GM12878 (cell line): Measurements from ENCODE around the gene IMPG2. TPM values are rescaled to one million over a fixed set of nuclear protein-coding genes. Genes with fewer than 3 reads are reported as not detected.

ENCODE experiments used
- BCLAF1 ChIP-seq: fragments of 450-650 bp; IDR thresholded peaks from 2 replicates; pipeline ENCODE4 v1.6.1; 2017; ENCODE audit warnings: antibody characterized with exemption, mild to moderate bottlenecking, moderate library complexity
- BRCA1 ChIP-seq: IDR thresholded peaks from 2 replicates; pipeline ENCODE4 v1.6.1; 2011; ENCODE audit warnings: low read depth, low read length, improper control_type of control experiment
- CBFB ChIP-seq: IDR thresholded peaks from 2 replicates; pipeline ENCODE4 v1.6.1; 2016; ENCODE audit warnings: antibody characterized with exemption, low read depth
- DPF2 ChIP-seq: fragments of 450-650 bp; IDR thresholded peaks from 2 replicates; pipeline ENCODE4 v1.6.1; 2017; ENCODE audit warnings: mild to moderate bottlenecking
- EGR1 ChIP-seq, 2 experiments: IDR thresholded peaks; 1 replicate in 1 of 2; 2 replicates in 1 of 2; pipeline ENCODE4 v1.6.1; 2011 to 2012; ENCODE audit warnings: low read depth in 2 of 2, low read length in 2 of 2, borderline replicate concordance in 1 of 2, mild to moderate bottlenecking in 1 of 2, moderate library complexity in 1 of 2
- EZH2 ChIP-seq: IDR thresholded peaks from 2 replicates; pipeline ENCODE4 v1.6.1; 2012; ENCODE audit warnings: low read depth, mild to moderate bottlenecking, control low read depth, inconsistent platforms, low read length, borderline replicate concordance; ENCODE audit not compliant: control insufficient read depth
- FOS ChIP-seq: IDR thresholded peaks from 3 replicates; pipeline ENCODE4 v1.6.1; 2011; ENCODE audit warnings: borderline replicate concordance; ENCODE audit not compliant: insufficient read length; ENCODE audit errors: extremely low read depth
- IKZF2 ChIP-seq, 2 experiments: fragments of 450-650 bp; IDR thresholded peaks; 2 replicates each; pipeline ENCODE4 v1.6.1; 2017; ENCODE audit warnings: mild to moderate bottlenecking in 2 of 2, moderate library complexity in 2 of 2
- YBX1 ChIP-seq: fragments of 450-650 bp; IDR thresholded peaks from 2 replicates; pipeline ENCODE4 v1.6.1; 2016; ENCODE audit warnings: antibody characterized with exemption
- polyA plus RNA-seq, 11 experiments: library from polyadenylated mRNA; depleted of rRNA in 4 of 11; unstranded in 6 of 11; stranded (reverse) in 5 of 11; fragments of >200 nt; fragmentation: Nextera tagmentation in 4 of 11; fragmentation: Illumina TruSeq in 1 of 11; extraction: Ambion mirVana in 4 of 11; extraction: Trizol in 1 of 11; gene quantifications; 1 replicate in 1 of 11; 2 replicates in 10 of 11; pipeline versions ENCODE4 v1.2.1 to v1.2.3, GENCODE V29; 2011 to 2016; ENCODE audit warnings: inconsistent platforms in 2 of 11, missing spikeins in 2 of 11, low read depth in 1 of 11
- total RNA-seq, 4 experiments: library from RNA; depleted of rRNA in 3 of 4; stranded (reverse); fragments of >200 nt in 3 of 4; fragmentation: Illumina TruSeq in 1 of 4; extraction: Trizol in 1 of 4; gene quantifications; 2 replicates each; pipeline versions ENCODE4 v1.2.1 to v1.2.3, GENCODE V29; 2013 to 2021
- TF ChIP-seq, protein P1 (sequence below): fragments of 150-350 bp; IDR thresholded peaks from 2 replicates; pipeline ENCODE4 v1.6.1; 2014; ENCODE audit warnings: mild to moderate bottlenecking, low read depth, low read length
- TF ChIP-seq, protein P2 (sequence below): IDR thresholded peaks from 2 replicates; pipeline ENCODE4 v1.6.1; 2011; ENCODE audit warnings: low read depth, mild to moderate bottlenecking, low read length, moderate library complexity, borderline replicate concordance; ENCODE audit errors: extremely low read depth

IMPG2 gene
- total and polyA plus RNA-seq, 10 of the 15 experiments (the other 5 are each of a cell fraction or from before 2014, with no cell fraction given): under 0.01 to 0.17 (median 0.10) TPM; not detected in 3

GRCh38 chr3:101235048-101235447 is 85.3 kb downstream of the IMPG2 start (continued):
- no peak for TF ChIP-seq YBX1
- TF ChIP-seq, protein P1, sequence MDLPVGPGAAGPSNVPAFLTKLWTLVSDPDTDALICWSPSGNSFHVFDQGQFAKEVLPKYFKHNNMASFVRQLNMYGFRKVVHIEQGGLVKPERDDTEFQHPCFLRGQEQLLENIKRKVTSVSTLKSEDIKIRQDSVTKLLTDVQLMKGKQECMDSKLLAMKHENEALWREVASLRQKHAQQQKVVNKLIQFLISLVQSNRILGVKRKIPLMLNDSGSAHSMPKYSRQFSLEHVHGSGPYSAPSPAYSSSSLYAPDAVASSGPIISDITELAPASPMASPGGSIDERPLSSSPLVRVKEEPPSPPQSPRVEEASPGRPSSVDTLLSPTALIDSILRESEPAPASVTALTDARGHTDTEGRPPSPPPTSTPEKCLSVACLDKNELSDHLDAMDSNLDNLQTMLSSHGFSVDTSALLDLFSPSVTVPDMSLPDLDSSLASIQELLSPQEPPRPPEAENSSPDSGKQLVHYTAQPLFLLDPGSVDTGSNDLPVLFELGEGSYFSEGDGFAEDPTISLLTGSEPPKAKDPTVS: no peak
- TF ChIP-seq BCLAF1: no peak
- TF ChIP-seq IKZF2 (IDR thresholded peaks at IDR 0.05): no peak
- no peak for TF ChIP-seq DPF2
- TF ChIP-seq, protein P2, sequence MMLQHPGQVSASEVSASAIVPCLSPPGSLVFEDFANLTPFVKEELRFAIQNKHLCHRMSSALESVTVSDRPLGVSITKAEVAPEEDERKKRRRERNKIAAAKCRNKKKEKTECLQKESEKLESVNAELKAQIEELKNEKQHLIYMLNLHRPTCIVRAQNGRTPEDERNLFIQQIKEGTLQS: no peak
- TF ChIP-seq CBFB: no peak
- no peak for TF ChIP-seq EZH2
- TF ChIP-seq EGR1 (IDR thresholded peaks at IDR 0.05; ENCODE audit: borderline replicate concordance in 1 of 2, low read depth in 2 of 2, low read length in 2 of 2): no peak
- no peak for TF ChIP-seq BRCA1
- TF ChIP-seq FOS: no peak
